ENCODE data around the gene COL5A1.

DNA sequence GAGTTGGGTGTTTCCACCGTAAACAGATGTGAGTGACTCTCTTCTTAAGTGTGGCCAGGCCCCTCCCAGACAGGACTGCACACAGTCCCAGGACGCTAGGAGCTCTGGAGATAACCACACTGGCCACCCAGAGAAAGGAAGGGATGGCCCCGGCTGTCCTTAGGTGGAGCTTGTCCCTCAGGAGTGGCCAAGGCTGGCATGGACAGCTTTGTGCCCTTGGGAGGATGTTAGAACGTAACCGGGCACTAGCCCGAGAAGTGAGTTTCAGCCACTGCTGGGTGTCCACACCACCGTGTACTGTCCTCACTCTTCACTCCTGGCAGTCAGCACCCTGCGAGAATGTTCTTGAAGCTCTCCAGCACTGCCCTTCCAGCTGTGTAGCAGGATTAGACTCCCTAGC lies 203.2 kb downstream of the COL5A1 start:
- TF ChIP-seq, protein P1, sequence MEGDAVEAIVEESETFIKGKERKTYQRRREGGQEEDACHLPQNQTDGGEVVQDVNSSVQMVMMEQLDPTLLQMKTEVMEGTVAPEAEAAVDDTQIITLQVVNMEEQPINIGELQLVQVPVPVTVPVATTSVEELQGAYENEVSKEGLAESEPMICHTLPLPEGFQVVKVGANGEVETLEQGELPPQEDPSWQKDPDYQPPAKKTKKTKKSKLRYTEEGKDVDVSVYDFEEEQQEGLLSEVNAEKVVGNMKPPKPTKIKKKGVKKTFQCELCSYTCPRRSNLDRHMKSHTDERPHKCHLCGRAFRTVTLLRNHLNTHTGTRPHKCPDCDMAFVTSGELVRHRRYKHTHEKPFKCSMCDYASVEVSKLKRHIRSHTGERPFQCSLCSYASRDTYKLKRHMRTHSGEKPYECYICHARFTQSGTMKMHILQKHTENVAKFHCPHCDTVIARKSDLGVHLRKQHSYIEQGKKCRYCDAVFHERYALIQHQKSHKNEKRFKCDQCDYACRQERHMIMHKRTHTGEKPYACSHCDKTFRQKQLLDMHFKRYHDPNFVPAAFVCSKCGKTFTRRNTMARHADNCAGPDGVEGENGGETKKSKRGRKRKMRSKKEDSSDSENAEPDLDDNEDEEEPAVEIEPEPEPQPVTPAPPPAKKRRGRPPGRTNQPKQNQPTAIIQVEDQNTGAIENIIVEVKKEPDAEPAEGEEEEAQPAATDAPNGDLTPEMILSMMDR (IDR thresholded peaks at IDR 0.05): no peak
- TF ChIP-seq POLR2A (IDR thresholded peaks at IDR 0.05) (no peak), POLR2AphosphoS5 (IDR thresholded peaks at IDR 0.05) (no peak), EP300 (IDR thresholded peaks at IDR 0.05; ENCODE audit: low read depth) (no peak)
